GM21423 (cell line): ENCODE measurements around the gene TMEM247.

Source experiments
- ATAC-seq: cut with Tn5 transposase; IDR thresholded peaks from one replicate; pipeline ENCODE4 v1.9.1; 2021; ENCODE audit warnings: mild to moderate bottlenecking, moderate library complexity; ENCODE audit not compliant: unreplicated experiment

Gene TMEM247

DNA sequence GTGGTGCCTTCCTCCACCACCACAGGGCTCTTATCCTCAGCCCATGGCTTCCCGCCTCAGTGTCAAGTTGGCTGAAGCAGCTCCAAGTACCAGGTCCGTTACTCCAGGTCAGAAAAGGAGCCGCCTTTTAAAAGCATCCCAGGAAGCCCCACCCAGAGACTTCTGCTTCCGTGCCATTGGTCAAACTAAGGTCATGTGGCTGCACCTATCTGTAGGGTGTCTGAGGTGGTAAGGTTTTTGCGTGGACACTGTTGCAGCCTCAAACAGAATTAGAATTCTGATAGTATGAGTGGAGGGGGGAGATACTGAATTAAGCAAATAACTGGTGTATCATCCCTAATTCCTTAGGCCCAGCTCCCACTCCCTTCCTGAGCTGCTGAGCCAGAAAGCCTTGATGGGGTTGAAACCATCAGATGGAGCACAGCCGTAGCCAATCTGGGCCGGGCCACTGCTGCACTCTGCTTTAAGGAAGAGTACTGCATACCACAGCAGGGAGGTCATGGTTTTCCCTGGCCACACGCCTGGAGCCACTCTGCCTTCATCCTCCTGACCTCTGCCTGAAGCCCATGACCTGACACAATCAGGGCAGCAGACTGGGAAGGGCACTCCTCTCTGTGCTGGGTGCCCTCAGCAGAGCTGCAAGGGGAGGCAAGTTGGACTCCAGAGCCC is 8.4 kb downstream of the TMEM247 start:
- ATAC-seq, result no peak

DNA sequence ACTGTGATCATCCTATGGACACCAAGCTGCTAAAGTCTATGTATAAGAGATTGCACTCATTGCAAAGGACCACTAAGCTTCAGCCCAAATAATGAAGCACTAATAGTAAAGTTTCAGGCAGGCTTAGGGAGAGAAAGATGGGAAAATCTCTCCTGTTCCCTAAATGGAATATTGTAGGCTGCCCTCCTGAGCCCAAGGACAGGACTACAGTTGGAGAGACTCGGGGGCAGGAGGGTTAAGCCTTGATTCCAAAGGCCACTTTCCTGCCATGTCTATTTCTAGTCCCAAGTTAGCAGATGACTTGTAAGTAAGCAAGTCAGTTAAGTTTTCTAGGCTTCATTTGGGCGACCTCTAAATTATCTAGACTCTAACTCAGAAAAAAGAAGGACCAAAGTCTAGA is 9.0 kb downstream of the TMEM247 start:
- ATAC-seq, result no peak

DNA sequence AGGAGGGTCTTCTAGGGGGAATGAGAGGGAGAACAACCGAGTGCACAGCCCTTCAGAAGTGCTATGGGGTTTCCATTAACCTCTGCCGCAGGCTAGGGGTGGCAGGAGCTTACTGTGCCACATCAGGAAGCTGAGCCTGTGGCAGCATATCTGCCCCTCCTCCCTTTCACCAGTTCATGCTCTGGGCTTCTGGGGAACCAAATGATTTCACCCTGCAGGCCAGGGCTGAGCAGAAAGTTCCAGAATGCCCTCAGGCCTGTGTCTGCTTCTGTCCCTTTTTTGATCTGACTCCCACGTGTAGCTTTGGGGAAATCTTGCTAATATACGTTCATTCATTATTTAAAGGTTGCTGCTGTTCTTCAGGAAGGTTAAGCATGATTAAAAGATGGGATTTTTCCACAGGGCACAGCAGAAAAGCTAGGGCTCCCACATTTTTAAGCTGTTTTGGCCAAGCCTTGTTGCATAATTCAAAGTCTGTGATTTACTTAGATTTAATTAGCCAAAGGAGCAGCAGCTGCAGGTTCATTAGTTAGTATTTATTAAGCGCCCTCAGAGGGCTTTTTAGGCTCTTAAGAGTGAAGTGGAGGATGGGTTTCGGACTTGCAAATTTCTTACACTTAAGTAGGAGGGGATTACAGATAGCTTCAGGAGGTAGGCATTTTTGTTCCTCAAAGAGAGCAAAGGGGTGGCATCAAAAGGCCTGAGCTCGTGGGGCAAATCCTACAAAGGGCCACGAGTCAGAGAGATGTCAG is 10.2 kb downstream of the TMEM247 start:
- ATAC-seq, result no peak

DNA sequence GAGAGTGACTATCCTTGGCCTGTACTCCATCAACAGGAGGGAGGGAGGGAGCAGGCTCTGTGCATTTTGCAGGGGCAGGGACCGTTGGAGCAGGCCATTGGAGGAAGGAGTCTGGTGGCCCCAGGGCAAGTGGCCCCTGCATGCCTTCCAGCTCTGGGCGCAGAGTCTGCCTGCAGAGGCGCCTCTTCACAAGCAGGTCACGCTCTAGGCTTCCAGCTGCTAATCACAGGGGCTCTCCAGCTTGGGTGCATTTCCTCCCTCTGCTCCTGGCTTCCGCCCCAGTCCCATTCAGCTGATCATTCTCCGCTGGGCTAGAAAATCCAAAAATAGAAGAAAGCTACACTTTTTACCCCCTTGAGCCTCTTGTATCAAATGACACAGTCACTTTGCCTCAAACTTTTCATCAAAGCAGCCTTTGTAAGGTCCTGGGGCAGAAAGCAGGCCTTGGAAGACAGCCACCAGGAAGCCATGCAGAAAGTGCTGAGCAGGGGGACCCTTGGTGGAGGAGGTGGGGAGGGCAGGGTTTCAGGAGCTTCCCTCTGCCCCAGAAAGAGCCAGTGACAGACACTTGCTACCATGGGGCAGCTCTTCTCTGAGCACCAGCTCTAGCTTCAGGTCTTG is 11.3 kb downstream of the TMEM247 start:
- peak; percentile 66 for ATAC-seq

DNA sequence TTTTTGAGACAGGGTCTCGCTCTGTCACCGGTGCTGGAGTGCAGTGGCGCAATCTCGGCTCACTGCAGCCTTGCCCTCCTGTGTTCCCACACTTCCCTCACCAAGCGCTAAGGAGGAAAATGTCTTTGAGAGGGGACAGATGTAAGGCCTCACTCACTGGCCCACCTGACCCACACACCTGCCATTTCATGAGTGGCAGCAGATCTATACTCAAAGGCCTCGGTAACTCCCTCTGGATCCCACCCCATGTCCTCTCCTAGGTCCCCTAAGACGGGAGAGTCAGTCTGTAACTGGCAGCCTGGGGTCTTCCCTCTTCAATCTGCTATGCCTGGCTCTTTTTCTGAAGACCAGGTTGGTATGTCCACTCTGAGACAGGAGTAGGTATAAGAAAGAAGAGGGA is 12.9 kb downstream of the TMEM247 start:
- no peak for ATAC-seq

DNA sequence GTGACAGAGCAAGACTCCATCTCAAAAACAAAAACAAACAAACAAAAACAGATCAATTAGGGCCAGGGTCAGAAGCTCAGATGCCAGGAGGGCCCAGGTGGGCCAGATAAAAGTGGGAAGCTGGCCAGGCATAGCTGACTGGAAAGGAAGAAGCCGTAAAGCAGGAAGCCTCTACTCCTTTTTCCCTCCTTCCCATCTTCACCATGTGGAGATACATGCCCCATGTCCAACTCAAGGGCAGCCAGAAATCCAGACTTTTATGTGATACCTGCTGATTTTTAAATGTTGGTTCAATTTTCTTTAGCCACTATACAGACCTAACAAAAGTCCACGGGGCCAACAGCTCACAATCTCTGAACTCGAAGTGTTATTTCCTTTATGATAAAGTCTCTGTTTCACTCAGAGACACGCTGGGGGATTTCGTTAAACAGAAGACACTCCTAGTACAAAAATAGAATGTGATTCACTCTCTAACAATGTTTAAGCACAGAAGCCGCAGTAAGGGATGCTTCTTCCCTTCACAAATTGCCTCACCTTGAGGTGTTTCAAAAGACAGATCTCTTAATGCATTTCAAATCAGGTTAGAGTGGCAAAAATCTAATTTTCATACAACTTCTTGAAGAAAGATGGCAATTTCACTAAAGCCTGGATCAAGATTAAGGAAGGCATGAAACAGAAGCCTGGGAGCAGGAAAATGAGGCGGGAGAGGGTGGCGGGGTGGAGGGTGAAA is 14.0 kb downstream of the TMEM247 start:
- peak; percentile 78 for ATAC-seq

DNA sequence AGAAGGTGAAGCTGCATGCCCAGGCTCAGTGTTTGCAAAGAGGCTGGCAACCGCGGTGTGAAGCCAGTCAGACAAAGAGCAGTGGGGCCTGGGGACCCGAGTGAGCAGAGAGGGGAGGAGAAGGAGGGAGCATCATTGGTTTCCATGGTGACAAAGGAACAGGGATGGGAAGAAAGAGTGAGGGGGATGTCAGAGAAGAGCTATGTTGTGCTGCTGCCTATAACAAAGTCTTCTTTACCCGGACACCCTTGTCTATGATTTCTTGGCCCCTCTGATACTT is 14.5 kb downstream of the TMEM247 start:
- no peak for ATAC-seq

DNA sequence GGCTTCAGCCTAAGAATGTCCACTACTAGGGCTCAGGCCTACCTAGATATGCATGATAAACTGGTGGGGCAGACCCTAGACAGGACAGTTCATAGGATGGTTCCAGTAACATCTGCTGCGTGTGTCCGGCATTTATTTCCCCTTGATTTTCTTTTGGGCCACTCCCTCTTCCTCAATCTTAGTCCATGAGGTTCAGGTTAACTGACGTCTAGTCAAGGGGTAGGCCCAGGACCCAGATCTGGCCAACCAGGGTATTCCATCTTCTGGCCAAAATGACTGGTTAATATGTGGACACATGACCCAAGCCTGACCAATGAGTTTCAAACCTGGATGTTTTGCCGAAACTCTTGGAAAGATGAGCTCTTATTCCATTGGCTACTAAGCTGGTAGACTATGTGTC is 15.2 kb downstream of the TMEM247 start:
- no peak for ATAC-seq

DNA sequence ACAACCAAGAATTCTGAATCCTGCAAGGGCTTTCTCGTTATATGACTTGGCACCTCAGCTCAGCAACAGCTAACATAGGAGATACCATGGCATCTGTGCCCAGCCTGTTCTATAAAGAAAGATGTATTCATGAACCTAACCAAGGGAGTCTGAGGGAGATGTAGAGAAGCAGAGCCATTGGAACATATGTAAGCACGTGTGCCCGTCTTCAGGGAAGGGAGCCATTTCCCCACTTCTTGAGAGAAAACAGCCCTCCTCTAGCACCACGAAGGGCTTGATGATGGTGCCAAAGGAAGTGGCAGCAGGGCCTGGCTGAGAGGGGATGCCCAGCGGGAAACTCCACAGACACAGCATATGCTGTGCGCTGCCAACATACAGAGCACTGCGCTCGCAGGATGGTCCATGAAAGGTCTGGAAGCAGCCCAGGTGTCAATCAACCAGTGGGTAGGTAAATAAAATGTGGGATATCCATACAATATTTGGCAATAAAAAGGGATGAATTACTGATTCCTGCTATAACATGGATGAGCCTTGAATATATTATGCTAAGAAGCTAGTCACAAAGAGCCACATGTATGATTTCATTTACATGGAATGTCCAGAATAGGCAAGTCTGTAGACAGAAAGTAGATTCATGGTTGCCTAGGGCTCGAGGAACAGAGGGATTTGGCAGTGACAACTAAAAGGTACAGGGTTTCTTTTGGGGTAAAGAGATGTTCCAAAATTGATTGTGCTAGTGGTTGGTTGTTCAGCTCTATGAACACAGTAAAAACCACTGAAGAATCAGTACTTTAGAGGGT is 16.1 kb downstream of the TMEM247 start:
- no peak for ATAC-seq

DNA sequence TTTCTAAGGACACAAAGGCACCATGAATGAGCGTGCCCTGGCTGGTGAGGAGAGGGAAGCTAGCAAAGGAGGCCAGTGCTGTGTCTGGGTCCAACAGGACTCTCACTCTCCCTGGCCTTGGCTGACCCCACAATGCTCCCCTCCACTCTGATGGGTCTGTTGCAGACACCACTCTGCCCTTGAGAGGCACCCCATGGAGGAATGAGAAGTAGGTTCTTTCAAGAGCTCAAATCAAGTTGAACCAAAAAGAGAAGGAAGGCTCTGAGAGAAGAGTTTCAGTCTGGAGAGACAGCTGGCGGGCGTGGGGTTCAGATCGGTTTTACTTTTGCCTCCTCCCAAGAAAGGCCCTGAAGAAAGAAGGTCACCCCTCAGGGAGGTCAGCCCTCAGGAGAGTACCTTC is 18.4 kb downstream of the TMEM247 start:
- ATAC-seq, result no peak

DNA sequence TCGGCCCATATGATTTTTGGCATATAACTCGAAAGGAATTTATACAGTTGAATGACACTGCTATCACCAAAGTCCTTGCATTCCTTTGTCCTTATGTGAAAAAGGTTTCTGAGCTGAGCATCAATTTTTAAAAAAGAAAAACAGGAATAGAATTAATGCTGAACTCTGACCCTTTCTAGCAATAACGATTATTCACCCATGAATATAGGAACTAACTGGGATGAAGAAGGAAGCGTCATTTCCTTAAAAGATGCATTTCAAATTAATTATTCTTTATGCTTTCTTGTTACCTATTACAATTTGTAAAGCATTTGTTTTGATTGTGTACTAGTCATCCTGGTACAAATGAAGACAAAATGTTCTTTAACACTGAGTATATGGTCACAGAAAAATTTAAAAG is 19.3 kb downstream of the TMEM247 start:
- ATAC-seq, result no peak

DNA sequence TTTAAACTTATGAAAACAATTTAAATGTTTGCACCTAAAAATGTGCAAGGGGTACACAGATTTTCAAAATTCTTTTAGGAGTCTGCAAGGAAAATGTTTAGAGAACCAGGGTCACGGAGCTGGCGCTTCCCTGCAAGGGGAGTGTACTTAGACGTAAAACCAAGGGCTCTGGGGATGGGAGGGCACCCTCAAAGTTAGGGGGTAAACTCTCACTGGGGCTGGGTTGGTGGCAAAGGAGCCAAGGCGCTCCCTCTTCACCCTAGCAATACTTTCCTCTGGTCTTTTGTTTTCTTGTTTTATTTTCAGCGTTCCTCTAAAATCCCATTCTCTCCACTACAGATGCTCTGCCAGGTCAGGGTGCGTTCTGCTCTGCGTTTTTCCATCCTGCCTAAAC is 20.0 kb downstream of the TMEM247 start:
- no peak for ATAC-seq

DNA sequence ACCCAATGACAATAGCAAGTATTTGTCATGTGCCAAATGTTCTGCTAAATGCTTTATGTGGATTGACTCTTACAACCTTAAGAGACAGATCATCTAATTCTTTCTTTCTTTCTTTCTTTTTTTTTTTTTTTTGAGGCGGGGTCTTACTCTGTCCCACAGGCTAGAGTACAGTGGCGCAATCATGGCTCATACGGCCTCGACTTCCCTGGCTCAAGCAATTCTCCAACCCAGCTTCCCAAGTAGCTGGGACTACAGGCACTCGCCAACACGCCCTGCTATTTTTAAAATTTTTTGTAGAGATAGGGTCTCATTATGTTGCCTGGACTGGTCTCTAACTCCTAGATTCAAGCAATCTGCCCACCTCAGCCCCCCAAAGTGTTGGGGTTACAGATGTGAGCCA is 21.4 kb downstream of the TMEM247 start:
- no peak for ATAC-seq

DNA sequence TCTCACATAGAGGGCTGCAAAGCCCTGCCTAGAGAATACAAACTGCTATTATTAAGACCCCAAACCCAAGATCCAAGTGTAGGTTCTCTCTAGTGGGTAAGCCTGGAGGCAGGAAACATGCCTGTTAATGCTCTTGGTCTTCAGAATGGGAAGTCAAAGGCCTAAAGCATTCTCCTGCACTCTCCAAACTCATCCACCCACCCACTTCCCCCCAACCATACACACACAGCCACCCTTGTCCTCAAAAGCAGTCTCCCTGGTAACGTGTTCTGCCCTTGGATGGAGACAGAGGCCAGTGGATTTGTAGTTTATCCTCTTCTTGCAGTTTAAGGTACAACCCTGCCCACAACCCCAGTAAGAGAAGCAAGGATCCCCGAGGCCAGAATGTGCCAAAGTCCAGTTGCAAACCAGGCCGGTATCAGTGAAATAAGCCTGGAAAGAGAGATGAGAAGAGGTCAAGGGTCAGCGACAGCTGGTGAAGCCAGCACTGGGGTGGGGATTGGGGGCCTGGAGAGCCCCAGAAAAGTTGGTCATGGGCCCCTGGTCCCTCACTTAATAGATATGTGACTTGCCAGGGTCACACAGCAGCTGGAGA is 23.0 kb downstream of the TMEM247 start:
- ATAC-seq, result no peak

DNA sequence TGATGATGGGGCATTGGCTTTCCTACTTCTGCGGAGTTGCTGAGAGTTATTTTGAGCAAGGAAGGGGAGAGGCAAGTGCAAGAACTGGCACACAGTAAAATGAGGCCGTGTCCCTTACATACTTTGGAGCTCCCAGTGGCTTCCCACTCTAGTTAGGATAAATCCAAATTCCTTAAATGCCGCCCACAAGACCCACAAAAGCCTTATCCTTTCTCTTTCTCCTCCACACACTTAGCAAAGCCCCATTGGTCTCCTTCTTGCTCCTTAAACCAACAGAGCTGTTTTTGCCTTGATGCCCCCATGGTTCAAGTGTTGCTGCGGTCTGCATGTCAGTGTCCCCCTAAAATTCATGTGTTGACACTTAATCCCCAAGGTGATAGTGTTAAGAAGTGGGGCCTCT is 24.3 kb downstream of the TMEM247 start:
- ATAC-seq, result no peak

DNA sequence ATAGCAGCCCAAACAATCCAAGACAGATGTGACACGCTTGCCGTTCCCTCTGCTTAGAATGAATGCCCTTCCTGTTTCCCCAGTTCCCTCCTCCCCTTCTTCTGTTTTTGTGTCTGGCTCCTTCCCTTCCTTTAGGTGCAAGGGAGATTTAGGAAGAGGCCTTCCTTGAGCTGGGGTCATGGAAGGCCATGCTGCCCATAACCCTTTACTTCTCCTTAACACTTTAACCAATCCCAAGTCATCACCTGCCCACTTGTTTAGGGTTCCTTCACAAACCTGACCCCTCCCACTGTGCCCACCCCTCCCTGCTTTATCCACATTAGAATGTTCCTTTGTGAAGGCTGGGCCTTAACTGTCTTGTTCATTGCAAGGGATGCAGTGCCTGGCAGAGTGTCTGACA is 24.9 kb downstream of the TMEM247 start:
- ATAC-seq, result no peak

DNA sequence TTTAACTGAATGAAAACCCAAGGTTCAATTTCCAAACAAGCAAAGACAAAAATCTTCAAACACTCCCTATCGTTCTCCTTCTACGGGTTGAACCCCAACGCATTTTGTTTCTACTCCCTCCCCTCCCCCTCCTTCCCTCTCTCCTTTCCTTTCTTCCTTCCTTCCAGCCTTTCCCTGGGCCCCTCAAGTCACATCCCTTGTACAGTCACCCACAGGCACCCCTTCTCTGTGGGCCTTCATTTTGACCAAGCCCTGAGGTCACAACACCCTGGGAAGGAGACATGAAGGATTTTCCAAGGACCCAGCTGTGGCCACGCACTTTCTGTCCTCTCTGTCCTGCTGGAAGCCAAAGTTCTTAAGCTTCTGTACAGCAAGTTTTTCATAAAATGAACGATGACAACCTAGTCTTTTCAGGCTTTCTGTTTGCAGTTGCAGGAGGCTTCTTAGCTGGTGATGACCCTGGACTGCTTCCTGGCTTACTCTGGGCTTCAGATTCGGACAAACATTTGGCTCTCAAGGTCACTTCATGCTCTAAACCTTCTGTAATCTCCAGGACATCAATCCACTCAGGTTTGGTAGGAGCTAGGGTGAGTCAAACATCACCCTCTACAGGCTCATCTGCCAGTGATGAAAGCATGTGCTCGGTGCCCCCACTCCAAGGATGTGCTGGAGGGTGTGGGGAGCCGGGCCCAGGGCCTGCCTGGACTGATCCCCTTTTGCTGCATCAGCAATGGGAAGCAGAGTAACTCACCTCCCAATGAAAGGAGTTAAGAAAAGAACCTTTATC is 25.5 kb downstream of the TMEM247 start:
- no peak for ATAC-seq

DNA sequence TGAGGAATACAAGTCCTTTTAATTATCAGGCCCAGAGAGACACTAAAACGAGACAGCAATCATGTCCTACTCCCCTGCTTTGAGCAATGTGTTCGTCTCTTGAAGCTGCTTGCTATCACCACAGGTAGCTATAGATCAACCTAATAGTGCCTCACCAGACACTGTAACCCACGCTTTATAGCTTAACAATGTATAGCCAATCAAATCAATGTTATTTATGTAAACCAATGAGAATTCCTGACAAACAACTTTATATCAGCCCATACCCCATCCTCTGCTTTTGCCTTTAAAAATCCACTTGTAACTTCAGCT is 26.1 kb downstream of the TMEM247 start:
- no peak for ATAC-seq

DNA sequence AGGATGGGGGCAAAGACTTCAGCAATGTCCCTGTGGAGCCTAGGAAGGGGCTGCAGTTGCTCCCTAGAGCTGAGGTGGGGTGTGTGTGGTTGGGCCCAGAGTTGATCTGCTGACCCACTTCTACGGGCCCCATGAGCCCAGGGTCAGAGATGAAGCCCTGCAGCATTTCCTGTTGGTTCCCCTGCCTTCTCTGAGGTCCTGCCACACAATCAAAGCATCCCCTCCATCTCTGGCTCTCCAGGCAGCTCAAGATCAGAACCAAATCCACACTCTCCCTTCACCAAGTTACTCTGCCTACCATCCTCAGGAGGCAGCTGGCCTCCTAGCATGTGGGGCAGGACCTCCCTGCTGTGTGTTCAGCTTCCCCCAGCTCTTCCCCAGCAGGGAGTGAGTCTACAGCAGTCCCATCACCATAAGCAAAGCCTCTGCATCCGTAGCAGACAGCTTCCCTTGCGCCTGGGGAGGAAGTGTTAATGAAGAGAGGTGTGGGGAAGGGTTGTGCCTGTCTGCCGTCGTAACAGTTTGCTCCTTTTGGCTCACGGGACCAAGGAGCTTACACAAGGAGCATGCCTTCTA is 26.9 kb downstream of the TMEM247 start:
- ATAC-seq, result no peak

DNA sequence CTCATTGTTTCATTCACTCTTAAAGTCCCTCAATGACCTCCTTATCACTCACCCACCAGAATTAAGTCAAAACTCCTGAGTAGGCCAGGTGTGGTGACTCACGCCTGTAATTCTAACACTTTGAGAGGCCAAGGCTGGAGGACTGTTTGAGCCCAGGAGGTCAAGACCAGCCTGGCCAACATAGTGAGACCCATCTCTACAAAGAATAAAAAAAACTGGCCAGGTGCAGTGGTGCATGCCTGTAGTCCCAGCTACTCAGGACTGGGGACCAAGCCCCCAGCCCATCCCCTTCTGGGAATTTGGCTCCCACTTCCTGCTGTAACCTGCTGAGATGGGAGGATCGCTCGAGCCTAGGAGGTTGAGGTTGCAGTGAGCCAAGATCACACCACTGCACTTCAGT is 28.9 kb downstream of the TMEM247 start:
- ATAC-seq, result no peak
